Measurements from ENCODE around the gene PRMT7.

The PRMT7 gene

GRCh38 chr16:68273896-68274295 is 36.9 kb upstream of the PRMT7 start:
- H3K9me3 ChIP-seq = no peaks in the 10 kb centered on the region
- H3K4me1 ChIP-seq (ENCODE audit: control insufficient read depth in 1 of 2, insufficient read depth in 1 of 2, low read depth in 1 of 2, low read length in 1 of 2) = no peaks in the 10 kb centered on the region
- H3K36me3 ChIP-seq = no peaks in the 10 kb centered on the region
- TF ChIP-seq CTCF (IDR thresholded peaks at IDR 0.05) = no peak
- no peak overlapping the region for H3K4me3 ChIP-seq (ENCODE audit: low read depth in 1 of 2, low read length in 1 of 2)
- H3K27me3 ChIP-seq = no peaks in the 10 kb centered on the region
- H3K27ac ChIP-seq = no peak overlapping the region

- H3K36me3 ChIP-seq = no peaks in the 10 kb centered on the region
- no peaks in the 10 kb centered on the region for H3K9me3 ChIP-seq
- no peaks in the 10 kb centered on the region for H3K4me1 ChIP-seq (ENCODE audit: control insufficient read depth in 1 of 2, insufficient read depth in 1 of 2, low read depth in 1 of 2, low read length in 1 of 2)
- H3K27me3 ChIP-seq = no peaks in the 10 kb centered on the region
- H3K4me3 ChIP-seq (ENCODE audit: low read depth in 1 of 2, low read length in 1 of 2) = no peak overlapping the region
- H3K27ac ChIP-seq = no peak overlapping the region
- TF ChIP-seq CTCF (IDR thresholded peaks at IDR 0.05) = no peak
Measured at GRCh38 chr16:68274441-68274840, 36.4 kb upstream of the PRMT7 start.

- no peaks in the 10 kb centered on the region for H3K9me3 ChIP-seq
- no peak for TF ChIP-seq CTCF (IDR thresholded peaks at IDR 0.05)
- H3K4me3 ChIP-seq (ENCODE audit: low read depth in 1 of 2, low read length in 1 of 2) = no peak overlapping the region
- H3K27me3 ChIP-seq = no peaks in the 10 kb centered on the region
- H3K36me3 ChIP-seq = no peaks in the 10 kb centered on the region
- H3K27ac ChIP-seq = no peak overlapping the region
- peaks cover 0 to 4% of the 10 kb centered on the region in 2 experiments for H3K4me1 ChIP-seq (ENCODE audit: control insufficient read depth in 1 of 2, insufficient read depth in 1 of 2, low read depth in 1 of 2, low read length in 1 of 2)
Measured at GRCh38 chr16:68275611-68276191, 35.1 kb upstream of the PRMT7 start.

- Histone ChIP-seq H3K36me3 (no peaks in the 10 kb centered on the region), H3K4me3 (ENCODE audit: low read depth in 1 of 2, low read length in 1 of 2) (no peak overlapping the region), H3K27me3 (no peaks in the 10 kb centered on the region), H3K4me1 (ENCODE audit: control insufficient read depth in 1 of 2, insufficient read depth in 1 of 2, low read depth in 1 of 2, low read length in 1 of 2) (peaks cover 0 to 4% of the 10 kb centered on the region in 2 experiments), H3K27ac (no peak overlapping the region), H3K9me3 (no peaks in the 10 kb centered on the region)
- TF ChIP-seq CTCF (IDR thresholded peaks at IDR 0.05) = no peak
Measured at GRCh38 chr16:68276223-68276622, 34.6 kb upstream of the PRMT7 start.

- Histone ChIP-seq H3K36me3 (no peaks in the 10 kb centered on the region), H3K27ac (no peak overlapping the region), H3K4me1 (ENCODE audit: control insufficient read depth in 1 of 2, insufficient read depth in 1 of 2, low read depth in 1 of 2, low read length in 1 of 2) (peaks cover 23 to 25% of the 10 kb centered on the region in 2 experiments), H3K27me3 (no peaks in the 10 kb centered on the region), H3K9me3 (no peaks in the 10 kb centered on the region), H3K4me3 (ENCODE audit: low read depth in 1 of 2, low read length in 1 of 2) (no peak overlapping the region)
- no peak for TF ChIP-seq CTCF (IDR thresholded peaks at IDR 0.05)
Measured at GRCh38 chr16:68279726-68280558, 30.9 kb upstream of the PRMT7 start.
